Muscle of leg (tissue), 16 donors: ENCODE measurements around the gene SERPINB12. TPM values are rescaled to one million over a fixed set of nuclear protein-coding genes. Genes with fewer than 3 reads are reported as not detected.
A peak's percentile ranks its signal among the peaks of the same experiment; 100 is the strongest.

Source experiments
- DNase-seq: peaks from one replicate; pipeline ENCODE4 v3.0.0; 2013
- H3K27ac ChIP-seq: one replicate; pipeline ENCODE4 v1.5.1; 2013; ENCODE audit warnings: mild to moderate bottlenecking, low read length, control low read depth
- H3K27me3 ChIP-seq: one replicate; pipeline ENCODE4 v1.6.1; 2013; ENCODE audit warnings: low read length; ENCODE audit not compliant: control insufficient read depth, insufficient read depth
- H3K36me3 ChIP-seq: one replicate; pipeline ENCODE4 v1.6.1; 2013; ENCODE audit warnings: low read length; ENCODE audit not compliant: control insufficient read depth, insufficient read depth
- H3K4me1 ChIP-seq: one replicate; pipeline ENCODE4 v1.6.1; 2013; ENCODE audit warnings: low read length; ENCODE audit not compliant: control insufficient read depth, insufficient read depth
- H3K4me3 ChIP-seq: one replicate; pipeline ENCODE4 v1.5.1; 2013; ENCODE audit warnings: low read length, control low read depth
- H3K9me3 ChIP-seq: replicated peaks from 2 replicates; pipeline ENCODE4 v1.6.1; 2013; ENCODE audit warnings: low read depth, low read length; ENCODE audit not compliant: control insufficient read depth
- WGBS: methylation state at CpG from one replicate; pipeline ENCODE4 v1.1.5; 2013; ENCODE audit warnings: missing lambda C conversion rate; ENCODE audit not compliant: insufficient coverage; 5-methylcytosine and 5-hydroxymethylcytosine counted together
- long read RNA-seq, 11 donors: transcript quantifications; one replicate each; lab custom pipeline, GENCODE V29; 2026
- polyA plus RNA-seq, 8 donors: library from polyadenylated mRNA; unstranded; fragments of 120-200 nt; gene quantifications; one replicate each; pipeline versions ENCODE4 v1.2.1 to v1.2.3, GENCODE V29; 2013; ENCODE audit warnings: inconsistent platforms in 1 of 8, low replicate concordance in 1 of 8; ENCODE audit not compliant: insufficient read length in 8 of 8, insufficient read depth in 1 of 8
- total RNA-seq: library from RNA; stranded (reverse); fragments of 120-200 nt; gene quantifications from one replicate; pipeline ENCODE4 v1.2.4, GENCODE V29; 2013

The SERPINB12 gene
- 0.62 TPM for total RNA-seq
- polyA plus RNA-seq = 1 to 10 TPM in 1 of 8 donors, under 1 TPM in 7; 0.23 to 1.3 (median 0.43) TPM
- long read RNA-seq, donor 1 = 0 reads
- long read RNA-seq, donor 2 = 0 reads
- long read RNA-seq, donor 3 = 0 reads
- long read RNA-seq, donor 4 = 0 reads
- long read RNA-seq, donor 5 = 0 reads
- long read RNA-seq, donor 6 = 0 reads
- long read RNA-seq, donor 7 = 0 reads
- long read RNA-seq, donor 8 = 0 reads
- long read RNA-seq, donor 9 = 0 reads
- long read RNA-seq, donor 10 = 0 reads
- long read RNA-seq, donor 11 = 0 reads

GRCh38 chr18:63542069-63542468, at the start of gene SERPINB12:
Gene SERPINB12, plus strand, starts transcription at chr18:63542369. Its CDS starts 13,791 bp downstream, at chr18:63556160.
- no CpG with 5 or more reads among the region's 1 CpG for whole genome bisulfite sequencing
- Histone ChIP-seq H3K27me3 (no peaks in the 10 kb centered on the region), H3K36me3 (no peaks in the 10 kb centered on the region)

GRCh38 chr18:63492851-63493250, 49.3 kb upstream of the SERPINB12 start:
- H3K36me3 ChIP-seq = no peaks in the 10 kb centered on the region
- H3K4me3 ChIP-seq = no peak overlapping the region
- no peak for DNase-seq
- no peaks in the 10 kb centered on the region for H3K9me3 ChIP-seq
- H3K4me1 ChIP-seq = no peaks in the 10 kb centered on the region
- no peak overlapping the region for H3K27ac ChIP-seq
- WGBS = 78% methylated on average over 1 of the region's 3 CpGs
- H3K27me3 ChIP-seq = peaks cover 2% of the 10 kb centered on the region

More at GRCh38 chr18:63542069-63542468, at the start of gene SERPINB12:
- no peaks in the 10 kb centered on the region for H3K9me3 ChIP-seq
- H3K4me3 ChIP-seq = no peak within 1 kb of the TSS
- no peak within 1 kb of the TSS for H3K27ac ChIP-seq
- no peak for DNase-seq
- H3K4me1 ChIP-seq = no peaks in the 10 kb centered on the region

DNA sequence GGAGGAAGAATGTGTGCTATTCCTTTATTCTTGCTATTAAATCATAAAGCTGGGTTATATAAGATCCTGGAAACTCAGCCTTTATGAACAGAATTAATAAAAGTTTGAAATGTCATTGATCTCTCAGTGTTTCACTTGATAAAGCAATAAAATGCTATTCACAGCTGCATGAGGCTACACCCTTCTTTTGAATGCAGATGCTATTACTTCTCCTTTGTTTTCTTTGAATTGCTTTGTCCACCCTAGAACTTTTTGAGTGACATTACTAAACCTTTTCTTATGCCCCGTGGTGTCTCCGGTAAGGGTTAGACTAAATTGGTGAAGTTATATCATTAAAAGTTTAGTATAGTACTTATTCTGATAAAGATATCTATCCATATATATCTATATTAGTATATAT, 46.5 kb upstream of the SERPINB12 start:
- no peak for DNase-seq
- H3K9me3 ChIP-seq = no peaks in the 10 kb centered on the region
- no peaks in the 10 kb centered on the region for H3K36me3 ChIP-seq
- H3K4me3 ChIP-seq = no peak overlapping the region
- H3K27me3 ChIP-seq = no peaks in the 10 kb centered on the region
- no peaks in the 10 kb centered on the region for H3K4me1 ChIP-seq
- H3K27ac ChIP-seq = no peak overlapping the region
- no CpG with 5 or more reads among the region's 2 CpGs for WGBS

DNA sequence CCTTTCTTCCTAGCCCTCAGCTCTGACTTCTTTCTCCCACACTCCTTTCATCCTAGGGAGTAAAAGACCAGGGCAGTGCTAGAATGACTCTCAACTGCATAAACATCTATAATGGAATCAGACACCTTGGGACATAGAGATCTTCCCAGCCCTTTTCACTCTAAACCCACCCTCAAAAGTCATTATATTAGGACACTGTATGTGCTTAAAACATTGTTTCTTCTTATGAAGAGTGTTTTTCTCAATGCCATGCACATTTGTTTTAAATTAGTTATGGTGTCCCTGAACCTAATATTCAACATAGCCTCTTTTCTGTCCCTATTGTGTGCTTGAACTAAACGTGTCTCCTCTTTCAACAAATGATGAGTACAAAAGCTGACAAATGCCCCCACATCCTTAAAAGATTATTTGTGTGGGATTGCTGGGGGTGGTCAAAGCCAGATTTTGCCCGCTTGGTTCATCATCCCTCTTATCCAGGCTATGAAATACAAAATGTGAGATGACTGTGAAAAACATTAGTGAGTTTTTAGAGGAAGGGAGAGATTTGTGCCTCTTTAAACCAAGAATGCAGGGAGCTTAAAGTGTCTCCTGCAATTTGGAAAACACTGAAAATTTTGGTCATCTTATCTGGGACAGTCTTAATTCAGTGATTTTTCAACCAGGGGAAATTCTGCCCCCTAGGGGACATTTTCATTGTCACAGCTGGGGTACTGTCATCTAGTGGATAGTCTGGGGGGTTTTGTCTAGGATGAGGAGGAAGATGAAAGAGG, 36.4 kb upstream of the SERPINB12 start:
- Histone ChIP-seq H3K4me1 (peaks cover 2% of the 10 kb centered on the region), H3K27me3 (no peaks in the 10 kb centered on the region), H3K9me3 (no peaks in the 10 kb centered on the region), H3K4me3 (no peak overlapping the region), H3K27ac (no peak overlapping the region), H3K36me3 (no peaks in the 10 kb centered on the region)
- no peak for DNase-seq
- WGBS = no CpG with 5 or more reads among the region's 2 CpGs

- Histone ChIP-seq H3K4me1 (peaks cover 2% of the 10 kb centered on the region), H3K27me3 (no peaks in the 10 kb centered on the region), H3K9me3 (no peaks in the 10 kb centered on the region), H3K27ac (no peak overlapping the region), H3K4me3 (no peak overlapping the region), H3K36me3 (no peaks in the 10 kb centered on the region)
- DNase-seq = no peak
- no CpG with 5 or more reads among the region's 3 CpGs for WGBS
These were observed 35.9 kb upstream of the SERPINB12 start for GRCh38 chr18:63506336-63506646.

GRCh38 chr18:63508596-63508995, 33.6 kb upstream of the SERPINB12 start:
- no peak overlapping the region for H3K4me3 ChIP-seq

GRCh38 chr18:63511285-63511684, 30.9 kb upstream of the SERPINB12 start:
- 5% methylated on average over 2 of the region's 7 CpGs for WGBS
- no peak overlapping the region for H3K27ac ChIP-seq
- no peaks in the 10 kb centered on the region for H3K9me3 ChIP-seq
- H3K27me3 ChIP-seq = no peaks in the 10 kb centered on the region
- H3K4me1 ChIP-seq = peaks cover 2% of the 10 kb centered on the region
- H3K36me3 ChIP-seq = no peaks in the 10 kb centered on the region
- peak; percentile 21 for DNase-seq
- no peak overlapping the region for H3K4me3 ChIP-seq

More at GRCh38 chr18:63508596-63508995, 33.6 kb upstream of the SERPINB12 start:
- peaks cover 2% of the 10 kb centered on the region for H3K4me1 ChIP-seq
- no peaks in the 10 kb centered on the region for H3K9me3 ChIP-seq
- DNase-seq = peak; percentile 25
- H3K27ac ChIP-seq = no peak overlapping the region
- H3K27me3 ChIP-seq = no peaks in the 10 kb centered on the region
- no CpG with 5 or more reads among the region's 3 CpGs for WGBS
- no peaks in the 10 kb centered on the region for H3K36me3 ChIP-seq

- DNase-seq = no peak
- no CpG with 5 or more reads among the region's 6 CpGs for WGBS
- Histone ChIP-seq H3K4me3 (no peak overlapping the region), H3K9me3 (no peaks in the 10 kb centered on the region), H3K27ac (no peak overlapping the region), H3K27me3 (no peaks in the 10 kb centered on the region), H3K36me3 (no peaks in the 10 kb centered on the region), H3K4me1 (no peaks in the 10 kb centered on the region)
These were observed 27.8 kb upstream of the SERPINB12 start for GRCh38 chr18:63514326-63514725.

DNA sequence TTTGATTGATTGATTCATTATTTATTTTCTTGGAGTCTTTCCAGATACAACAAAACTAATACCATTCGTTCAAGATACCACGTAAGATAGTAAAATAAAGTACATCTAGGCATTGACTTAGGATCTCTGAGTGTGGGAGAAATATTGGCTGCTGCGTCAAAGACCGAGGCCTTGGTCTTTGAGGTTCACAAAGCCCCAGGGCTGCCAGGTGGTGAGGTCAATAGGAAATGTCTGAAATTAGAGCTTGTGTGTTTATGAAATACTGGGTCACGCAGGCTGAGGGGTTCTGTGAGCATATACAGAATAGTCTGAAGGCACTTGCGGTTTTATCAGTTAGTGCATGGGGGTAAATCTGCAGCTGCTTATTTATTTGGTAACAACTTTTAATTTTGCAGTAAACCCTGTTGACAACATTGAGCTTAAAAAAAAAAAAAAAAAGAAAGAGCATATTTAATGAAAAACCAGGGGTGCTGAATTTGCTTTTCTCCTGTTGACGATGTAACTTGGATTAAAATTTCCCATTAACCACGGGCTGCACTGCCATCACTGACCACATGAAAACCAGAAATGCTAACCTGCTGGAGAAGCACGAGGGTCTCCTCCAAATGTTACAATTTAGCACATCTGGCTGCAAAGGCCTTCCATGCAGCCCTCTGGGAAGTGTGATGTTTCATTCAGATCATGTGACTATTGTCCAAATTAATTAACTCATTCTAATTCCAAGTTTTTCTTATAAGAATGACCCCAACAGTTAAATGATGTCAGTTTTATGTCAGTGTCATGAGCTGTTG, 27.1 kb upstream of the SERPINB12 start:
- H3K27ac ChIP-seq = no peak overlapping the region
- H3K27me3 ChIP-seq = peaks cover 2% of the 10 kb centered on the region
- 30% methylated on average over 3 of the region's 9 CpGs for WGBS

GRCh38 chr18:63515801-63516200, 26.4 kb upstream of the SERPINB12 start:
- H3K4me3 ChIP-seq = no peak overlapping the region
- no peak for DNase-seq
- WGBS = no CpG with 5 or more reads among the region's 1 CpG
- no peak overlapping the region for H3K27ac ChIP-seq
- H3K4me1 ChIP-seq = no peaks in the 10 kb centered on the region
- H3K36me3 ChIP-seq = no peaks in the 10 kb centered on the region
- peaks cover 2% of the 10 kb centered on the region for H3K27me3 ChIP-seq
- no peaks in the 10 kb centered on the region for H3K9me3 ChIP-seq

More for the DNA sequence above, 27.1 kb upstream of the SERPINB12 start:
- DNase-seq = no peak
- no peak overlapping the region for H3K4me3 ChIP-seq
- H3K36me3 ChIP-seq = no peaks in the 10 kb centered on the region
- no peaks in the 10 kb centered on the region for H3K9me3 ChIP-seq
- no peaks in the 10 kb centered on the region for H3K4me1 ChIP-seq
